Transverse colon (tissue), 4 donors: ENCODE data around the gene RABIF. TPM values are rescaled to one million over a fixed set of nuclear protein-coding genes. Genes with fewer than 3 reads are reported as not detected.

Source experiments
- DNase-seq: peaks from one replicate; pipeline ENCODE4 v3.0.0-alpha.2; 2019
- H3K27ac ChIP-seq, 4 donors: fragments of 200-600 bp; sonication (generic); 2 replicates each; pipeline ENCODE4 v1.5.1; 2016 to 2018; ENCODE audit warnings: inconsistent platforms in 4 of 4
- H3K27me3 ChIP-seq: fragments of 200-600 bp; sonication (generic); 2 replicates; pipeline ENCODE4 v1.5.1; 2017; ENCODE audit warnings: inconsistent platforms
- H3K36me3 ChIP-seq, 4 donors: fragments of 200-600 bp; sonication (generic); 2 replicates each; pipeline ENCODE4 v1.5.1; 2017 to 2019; ENCODE audit warnings: inconsistent platforms in 4 of 4
- H3K4me1 ChIP-seq, 4 donors: fragments of 200-600 bp; sonication (generic); 2 replicates each; pipeline ENCODE4 v1.5.1; 2017 to 2020; ENCODE audit warnings: inconsistent platforms in 4 of 4
- H3K4me3 ChIP-seq, 4 donors: fragments of 200-600 bp; sonication (generic); 1 replicate in 1 of 4; 2 replicates in 3 of 4; pipeline versions ENCODE4 v1.5.1 to v1.6.1; 2017 to 2019; ENCODE audit warnings: inconsistent platforms in 4 of 4
- H3K9me3 ChIP-seq, 2 donors: fragments of 200-600 bp; sonication (generic); 2 replicates each; pipeline ENCODE4 v1.5.1; 2017 to 2019; ENCODE audit warnings: inconsistent platforms in 2 of 2
- CTCF ChIP-seq, 5 experiments: fragments of 200-600 bp in 3 of 5; fragments of 450-650 bp in 2 of 5; sonication (generic) in 3 of 5; IDR thresholded peaks; 1 replicate in 2 of 5; 2 replicates in 3 of 5; pipeline ENCODE4 v1.5.1; 2016 to 2017; ENCODE audit warnings: antibody characterized with exemption in 5 of 5, inconsistent platforms in 3 of 5, mild to moderate bottlenecking in 2 of 5, moderate library complexity in 1 of 5
- EP300 ChIP-seq: sonication (generic); formaldehyde crosslinking; IDR thresholded peaks from one replicate; pipeline ENCODE4 v1.6.1; 2017; ENCODE audit warnings: antibody characterized with exemption, low read depth
- POLR2A ChIP-seq: fragments of 450-650 bp; IDR thresholded peaks from one replicate; pipeline ENCODE4 v1.6.1; 2016; ENCODE audit warnings: antibody characterized with exemption, mild to moderate bottlenecking, moderate library complexity
- POLR2AphosphoS5 ChIP-seq, 3 donors: sonication (generic); formaldehyde crosslinking; IDR thresholded peaks; one replicate each; pipeline ENCODE4 v1.6.1; 2016; ENCODE audit warnings: antibody characterized with exemption in 3 of 3
- WGBS, 2 donors: methylation state at CpG; one replicate each; pipeline ENCODE4 v1.1.5; 2018; ENCODE audit warnings: low coverage in 1 of 2; 5-methylcytosine and 5-hydroxymethylcytosine counted together
- in situ Hi-C, 4 donors: fragments of 200-750 bp; cut with MboI; loops; one replicate each; pipeline versions ENCODE4 v1.15.0 to v1.15.1; 2017; ENCODE audit warnings: low sequenced_read_pairs in 3 of 4, low pct_ligation_motif_present in 1 of 4, low pct_unique_long_range_greater_than_20kb in 1 of 4
- intact Hi-C: fragments of 100-400 bp; cut with DNase I; formaldehyde crosslinking; loops from one replicate; pipeline ENCODE4 v1.15.1; 2023; ENCODE audit warnings: low total_unique reads
- total RNA-seq, 4 donors: library from RNA; depleted of rRNA; stranded (reverse); fragments of >200 nt; gene quantifications; one replicate each; pipeline ENCODE4 v1.1.0, GENCODE V29; 2016

The RABIF gene
- total RNA-seq, 4 donors from 2014 or later, result 0.75 to 10.9 (median 4.9) TPM

GRCh38 chr1:202871367-202871766 is 17.6 kb downstream of the RABIF start:
- DNase-seq, result no peak
- no peaks in the 10 kb centered on the region for H3K9me3 ChIP-seq
- H3K4me1 ChIP-seq, result no peaks in the 10 kb centered on the region
- WGBS, 2 donors, result 65 to 75% methylated on average over 4 of the region's 4 CpGs
- no peaks in the 10 kb centered on the region for H3K36me3 ChIP-seq
- H3K4me3 ChIP-seq, result no peak overlapping the region
- in situ Hi-C loops (no loop called here), intact Hi-C loops (no loop called here)
- no peak overlapping the region for H3K27ac ChIP-seq
- TF ChIP-seq EP300 (no peak), CTCF (IDR thresholded peaks at IDR 0.05) (no peak), POLR2A (no peak), POLR2AphosphoS5 (IDR thresholded peaks at IDR 0.05) (no peak)
- no peaks in the 10 kb centered on the region for H3K27me3 ChIP-seq

GRCh38 chr1:202862679-202863560 is 26.0 kb downstream of the RABIF start:
- Histone ChIP-seq H3K27me3 (no peaks in the 10 kb centered on the region), H3K36me3 (no peaks in the 10 kb centered on the region), H3K27ac (no peak overlapping the region), H3K4me3 (no peak overlapping the region), H3K9me3 (no peaks in the 10 kb centered on the region), H3K4me1 (peaks cover 10 to 37% (median 18%) of the 10 kb centered on the region in 4 donors)
- TF ChIP-seq EP300 (no peak), POLR2A (no peak), CTCF (IDR thresholded peaks at IDR 0.05) (peak in 3 of 5 experiments; percentile 10 to 39 (median 29)), POLR2AphosphoS5 (IDR thresholded peaks at IDR 0.05) (no peak)
- intact Hi-C loops (no loop called here), in situ Hi-C loops (no loop called here)
- DNase-seq, result no peak
- WGBS, 2 donors, result 41 to 42% methylated on average over 4 to 5 of the region's 5 CpGs

GRCh38 chr1:202861420-202862132 is 27.4 kb downstream of the RABIF start:
- WGBS, 2 donors, result 0 to 1% methylated on average over 2 to 37 of the region's 44 CpGs
- peak overlapping the region; percentile 61 to 71 (median 68) for H3K4me3 ChIP-seq
- intact Hi-C loops (no loop called here), in situ Hi-C loops (no loop called here)
- peaks cover 10 to 51% (median 22%) of the 10 kb centered on the region in 4 donors for H3K4me1 ChIP-seq
- peak; percentile 65 to 76 (median 75) for TF ChIP-seq POLR2AphosphoS5 (IDR thresholded peaks at IDR 0.05)
- no peak for TF ChIP-seq CTCF (IDR thresholded peaks at IDR 0.05)
- no peak for TF ChIP-seq EP300
- peak; percentile 64 for TF ChIP-seq POLR2A
- DNase-seq, result peak; percentile 94
- no peaks in the 10 kb centered on the region for H3K9me3 ChIP-seq
- peak overlapping the region; percentile 83 to 86 (median 84) for H3K27ac ChIP-seq
- H3K36me3 ChIP-seq, result no peaks in the 10 kb centered on the region
- no peaks in the 10 kb centered on the region for H3K27me3 ChIP-seq

GRCh38 chr1:202860744-202861419 is 28.1 kb downstream of the RABIF start:
- Histone ChIP-seq H3K27ac (peak overlapping the region; percentile 83 to 86 (median 84)), H3K4me3 (peak overlapping the region; percentile 61 to 71 (median 68)), H3K36me3 (no peaks in the 10 kb centered on the region), H3K27me3 (no peaks in the 10 kb centered on the region), H3K9me3 (no peaks in the 10 kb centered on the region), H3K4me1 (peaks cover 10 to 54% (median 22%) of the 10 kb centered on the region in 4 donors)
- 1% methylated on average over 33 of the region's 50 CpGs; no CpG with 5 or more reads in 1 of the 2 donors for WGBS, 2 donors
- intact Hi-C loops (no loop called here), in situ Hi-C loops (no loop called here)
- TF ChIP-seq POLR2AphosphoS5 (IDR thresholded peaks at IDR 0.05) (peak; percentile 58 to 87 (median 84)), CTCF (IDR thresholded peaks at IDR 0.05) (no peak), POLR2A (peak; percentile 77)
- DNase-seq, result peak; percentile 88
